Measurements from ENCODE around the gene JPH3. TPM values are rescaled to one million over a fixed set of nuclear protein-coding genes. Genes with fewer than 3 reads are reported as not detected.

JPH3 gene
- total RNA-seq, 1 experiment from 2014 or later = not detected

- no peak for DNase-seq (ENCODE audit: low read depth)
Measured at GRCh38 chr16:87736008-87736382, 133.7 kb downstream of the JPH3 start.

GRCh38 chr16:87739801-87740200 lies 137.5 kb downstream of the JPH3 start:
- DNase-seq (ENCODE audit: low read depth) = no peak

- DNase-seq (ENCODE audit: low read depth) = no peak
Measured at GRCh38 chr16:87740441-87740840, 138.1 kb downstream of the JPH3 start.

- DNase-seq (ENCODE audit: low read depth) = no peak
Measured at GRCh38 chr16:87740909-87741424, 138.7 kb downstream of the JPH3 start.

- DNase-seq (ENCODE audit: low read depth) = no peak
Measured at GRCh38 chr16:87741700-87742415, 139.6 kb downstream of the JPH3 start.

GRCh38 chr16:87742781-87743490 lies 140.6 kb downstream of the JPH3 start:
- no peak for DNase-seq (ENCODE audit: low read depth)

GRCh38 chr16:87744750-87745514 lies 142.6 kb downstream of the JPH3 start:
- DNase-seq (ENCODE audit: low read depth) = no peak

GRCh38 chr16:87746178-87746577 lies 143.9 kb downstream of the JPH3 start:
- no peak for DNase-seq (ENCODE audit: low read depth)

Other genes starting within 250 kb of the JPH3 start
- 24.3 and 32.3 TPM in 2 replicates for gene FBXO31, start 218.7 kb upstream of the JPH3 start, total RNA-seq (2014; rRNA removed)
- 25.1 and 35.6 TPM in 2 replicates for gene MAP1LC3B, start 210.2 kb upstream of the JPH3 start, total RNA-seq (2014; rRNA removed)
- gene ZCCHC14, start 109.5 kb upstream of the JPH3 start, total RNA-seq (2014; rRNA removed) = 3.2 and 4.4 TPM in 2 replicates
- 20.5 and 26.7 TPM in 2 replicates for gene KLHDC4, start 163.5 kb downstream of the JPH3 start, total RNA-seq (2014; rRNA removed)

Measured in LHCN-M2 (cell line).